Psoas muscle (tissue), 8 donors: ENCODE measurements around the gene DDAH1. TPM values are rescaled to one million over a fixed set of nuclear protein-coding genes. Genes with fewer than 3 reads are reported as not detected.
A peak's percentile ranks its signal among the peaks of the same experiment; 100 is the strongest.

ENCODE experiments used
- ATAC-seq, 4 donors: fragments of 200-7000 bp; cut with Tn5 transposase; one replicate each; pipeline ENCODE4 v1.9.1; 2020; ENCODE audit warnings: moderate library complexity in 3 of 4, mild to moderate bottlenecking in 2 of 4
- DNase-seq, 2 donors: peaks; one replicate each; pipeline ENCODE4 v3.0.0-alpha.2; 2020
- H3K27ac ChIP-seq: fragments of 200-600 bp; one replicate; pipeline ENCODE4 v1.8.0; 2022
- H3K27me3 ChIP-seq, 3 donors: fragments of 200-600 bp in 1 of 3; one replicate each; pipeline versions ENCODE4 v1.6.1 to v1.8.0; 2013 to 2022; ENCODE audit warnings: low read length in 2 of 3, mild to moderate bottlenecking in 2 of 3, moderate library complexity in 1 of 3; ENCODE audit not compliant: insufficient read depth in 3 of 3
- H3K36me3 ChIP-seq, 2 donors: fragments of 200-600 bp in 1 of 2; one replicate each; pipeline versions ENCODE4 v1.6.1 to v1.8.0; 2013 to 2022; ENCODE audit warnings: low read depth in 1 of 2, mild to moderate bottlenecking in 1 of 2, moderate library complexity in 1 of 2; ENCODE audit not compliant: insufficient read depth in 1 of 2
- H3K4me1 ChIP-seq: fragments of 200-600 bp; one replicate; pipeline ENCODE4 v1.8.0; 2022
- H3K4me3 ChIP-seq: fragments of 200-600 bp; one replicate; pipeline ENCODE4 v1.8.0; 2022; ENCODE audit warnings: mild to moderate bottlenecking
- H3K9me3 ChIP-seq: fragments of 200-600 bp; one replicate; pipeline ENCODE4 v1.8.0; 2022
- WGBS, 3 donors: extraction: QIAGEN DNeasy Blood & Tissue Kit; methylation state at CpG; one replicate each; pipeline versions ENCODE4 v1.1.6 to v1.1.7; 2013; 5-methylcytosine and 5-hydroxymethylcytosine counted together
- intact Hi-C, 2 donors: fragments of 100-400 bp; cut with DNase I; formaldehyde crosslinking; loops; one replicate each; pipeline versions ENCODE4 v1.11.0 to v1.14.2; 2022
- polyA plus RNA-seq, 3 donors: library from polyadenylated mRNA; stranded (reverse); fragments of 200-250 nt; gene quantifications; one replicate each; pipeline ENCODE4 v1.2.3, GENCODE V29; 2013
- total RNA-seq, 4 donors: library from RNA; stranded (reverse); fragmentation: NEBNext Ultra II Directional in 2 of 4; extraction: Animal tissue kit (Norgen Biotek cat#: 25700) in 2 of 4; gene quantifications; one replicate each; pipeline versions ENCODE4 v1.2.1 to v1.2.4, GENCODE V29; 2021 to 2023
- TF ChIP-seq, protein P1 (sequence below): fragments of 200-600 bp; IDR thresholded peaks from one replicate; pipeline ENCODE4 v1.8.0; 2022; ENCODE audit warnings: antibody characterized with exemption
- donor health status: healthy with polysubstance abuse.
- donor health status: DM: no; HTN: no; CAD: no; lungs with moderate emphysema.
- donor health status: Bipolar disorder and iron deficiency.
- donor health status: healthy.
- donor health status: DM: yes; HTN: yes; CAD: no.
- donor health status: DM: no; HTN: no; CAD: no.
- donor health status: DM: no; HTN: no; CAD: no.
- donor health status: DM: yes; HTN: yes; CAD: no.

DDAH1 gene
- total and polyA plus RNA-seq, 7 donors, result 2.1 to 53.6 (median 8.2) TPM

DNA sequence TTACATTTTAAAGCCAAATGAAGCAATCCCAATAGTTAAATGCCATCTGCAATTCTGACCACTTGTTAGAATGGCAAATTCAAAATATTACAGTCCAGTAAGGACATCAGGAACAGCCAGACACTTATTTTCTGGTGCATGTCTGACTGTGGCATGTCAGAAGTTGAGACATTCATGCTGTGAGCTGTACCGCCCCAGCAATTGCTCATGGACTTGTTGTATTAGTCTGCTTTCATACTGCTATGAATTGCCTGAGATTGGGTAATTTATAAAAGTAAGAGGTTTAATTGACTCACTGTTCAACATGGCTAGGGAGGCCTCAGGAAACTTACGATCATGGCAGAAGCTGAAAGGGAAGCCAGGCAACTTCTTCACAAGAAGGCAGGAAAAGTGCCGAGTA, 19.1 kb downstream of the DDAH1 start:
- 91 to 94% (median 91%) methylated on average over 3 of the region's 3 CpGs for WGBS, 3 donors

DNA sequence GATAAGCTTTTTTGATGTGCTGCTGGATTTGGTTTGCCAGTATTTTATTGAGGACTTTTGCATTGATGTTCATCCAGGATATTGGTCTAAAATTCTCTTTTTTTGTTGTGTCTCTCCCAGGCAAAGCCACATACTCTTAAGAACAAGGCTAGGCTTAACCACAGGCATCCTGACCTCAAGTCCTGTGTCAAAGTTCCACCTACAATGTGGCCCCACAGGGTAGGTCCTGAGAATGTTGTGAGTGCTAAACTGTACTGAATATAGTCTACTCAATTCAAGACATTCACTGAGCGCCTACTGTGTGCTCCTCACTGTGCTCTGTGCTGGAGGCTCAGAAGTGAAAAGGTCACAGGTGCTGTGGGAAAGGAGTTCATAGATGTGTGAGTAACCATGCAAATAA, 20.6 kb downstream of the DDAH1 start:
- TF ChIP-seq, protein P1, sequence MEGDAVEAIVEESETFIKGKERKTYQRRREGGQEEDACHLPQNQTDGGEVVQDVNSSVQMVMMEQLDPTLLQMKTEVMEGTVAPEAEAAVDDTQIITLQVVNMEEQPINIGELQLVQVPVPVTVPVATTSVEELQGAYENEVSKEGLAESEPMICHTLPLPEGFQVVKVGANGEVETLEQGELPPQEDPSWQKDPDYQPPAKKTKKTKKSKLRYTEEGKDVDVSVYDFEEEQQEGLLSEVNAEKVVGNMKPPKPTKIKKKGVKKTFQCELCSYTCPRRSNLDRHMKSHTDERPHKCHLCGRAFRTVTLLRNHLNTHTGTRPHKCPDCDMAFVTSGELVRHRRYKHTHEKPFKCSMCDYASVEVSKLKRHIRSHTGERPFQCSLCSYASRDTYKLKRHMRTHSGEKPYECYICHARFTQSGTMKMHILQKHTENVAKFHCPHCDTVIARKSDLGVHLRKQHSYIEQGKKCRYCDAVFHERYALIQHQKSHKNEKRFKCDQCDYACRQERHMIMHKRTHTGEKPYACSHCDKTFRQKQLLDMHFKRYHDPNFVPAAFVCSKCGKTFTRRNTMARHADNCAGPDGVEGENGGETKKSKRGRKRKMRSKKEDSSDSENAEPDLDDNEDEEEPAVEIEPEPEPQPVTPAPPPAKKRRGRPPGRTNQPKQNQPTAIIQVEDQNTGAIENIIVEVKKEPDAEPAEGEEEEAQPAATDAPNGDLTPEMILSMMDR, result no peak
- Histone ChIP-seq H3K4me1 (peaks cover 12% of the 10 kb centered on the region), H3K27ac (no peak overlapping the region), H3K27me3 (no peaks in the 10 kb centered on the region), H3K4me3 (no peak overlapping the region), H3K9me3 (no peaks in the 10 kb centered on the region), H3K36me3 (no peaks in the 10 kb centered on the region)
- intact Hi-C loops, result no loop called here
- DNase-seq (no peak), ATAC-seq (no peak)
- 95 to 100% (median 98%) methylated on average over 1 of the region's 1 CpG for WGBS, 3 donors

More for the DNA sequence above, 19.1 kb downstream of the DDAH1 start:
- H3K36me3 ChIP-seq, result no peaks in the 10 kb centered on the region
- no peak overlapping the region for H3K4me3 ChIP-seq
- H3K27ac ChIP-seq, result no peak overlapping the region
- TF ChIP-seq, protein P1, result no peak
- H3K9me3 ChIP-seq, result no peaks in the 10 kb centered on the region
- intact Hi-C loops, result no loop called here
- peaks cover 14% of the 10 kb centered on the region for H3K4me1 ChIP-seq
- H3K27me3 ChIP-seq, result no peaks in the 10 kb centered on the region
- DNase-seq, result no peak
- ATAC-seq, result no peak

DNA sequence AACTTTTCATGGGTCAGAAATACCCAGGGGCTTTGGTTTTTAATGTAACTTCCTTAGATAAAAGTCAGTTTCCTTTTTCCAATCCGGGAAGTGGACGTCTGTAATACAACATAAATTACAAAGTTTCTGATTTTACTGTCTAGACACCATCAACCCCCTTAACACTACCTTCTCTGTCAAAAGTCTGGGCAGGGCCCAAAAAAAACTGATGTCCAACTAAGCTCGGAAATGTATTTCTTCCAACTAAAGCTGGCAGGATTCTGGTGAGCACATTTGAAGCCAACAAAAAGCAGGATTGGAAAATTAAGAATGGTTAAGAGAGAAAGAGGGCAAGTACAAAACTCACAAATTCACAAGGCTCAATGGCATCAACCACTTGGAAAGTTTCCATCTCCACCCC, 24.3 kb downstream of the DDAH1 start:
- DNase-seq (no peak), ATAC-seq (no peak)
- Histone ChIP-seq H3K27me3 (no peaks in the 10 kb centered on the region), H3K36me3 (no peaks in the 10 kb centered on the region), H3K27ac (no peak overlapping the region), H3K4me1 (peaks cover 8% of the 10 kb centered on the region), H3K4me3 (no peak overlapping the region), H3K9me3 (no peaks in the 10 kb centered on the region)
- TF ChIP-seq, protein P1, result no peak
- 20 to 33% (median 24%) methylated on average over 3 of the region's 3 CpGs for WGBS, 3 donors
- intact Hi-C loops, result no loop called here

DNA sequence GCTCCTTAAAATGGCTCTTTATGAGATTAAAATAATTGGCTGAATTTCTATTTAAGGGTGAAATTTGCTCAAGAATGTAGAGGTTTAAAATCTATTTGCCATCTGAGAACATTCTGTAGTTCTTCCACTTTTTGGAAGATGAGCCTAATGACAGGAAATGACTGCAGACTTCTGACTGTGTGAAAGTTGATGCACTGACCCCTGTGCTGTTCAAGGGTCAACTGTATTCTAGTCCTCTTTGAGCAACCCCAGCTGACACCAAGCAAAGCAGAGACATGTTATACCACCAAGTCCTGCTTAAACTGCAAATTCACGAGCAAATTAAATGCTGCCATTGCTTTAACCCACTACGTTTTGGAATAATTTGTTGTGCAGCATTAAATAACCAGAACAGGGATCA, 26.6 kb downstream of the DDAH1 start:
- no peak for DNase-seq
- intact Hi-C loops, result no loop called here

DNA sequence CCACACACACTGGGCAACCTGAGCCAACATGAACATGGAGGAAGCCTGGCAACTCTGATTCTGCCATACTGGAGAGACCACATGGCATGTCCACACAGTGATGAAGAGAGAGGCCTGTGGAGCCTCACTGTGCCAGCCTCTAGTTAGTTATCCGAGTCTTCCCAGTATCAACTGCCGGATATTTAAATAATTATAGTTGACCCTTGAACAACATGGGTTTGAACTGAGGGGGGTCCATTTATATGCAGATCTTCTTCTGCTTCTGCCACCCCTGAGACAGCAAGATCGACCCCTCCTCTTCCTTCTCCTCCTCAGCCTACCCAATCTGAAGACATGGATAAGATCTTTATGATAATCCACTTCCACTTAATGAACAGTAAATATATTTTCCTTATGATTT, 27.8 kb downstream of the DDAH1 start:
- ATAC-seq, result no peak
- no peak overlapping the region for H3K4me3 ChIP-seq

More for the DNA sequence above, 26.6 kb downstream of the DDAH1 start:
- TF ChIP-seq, protein P1, result no peak
- Histone ChIP-seq H3K9me3 (no peaks in the 10 kb centered on the region), H3K4me3 (no peak overlapping the region), H3K27ac (no peak overlapping the region), H3K4me1 (peaks cover 8% of the 10 kb centered on the region), H3K36me3 (no peaks in the 10 kb centered on the region), H3K27me3 (no peaks in the 10 kb centered on the region)
- 14 to 30% (median 20%) methylated on average over 2 of the region's 2 CpGs for WGBS, 3 donors
- ATAC-seq, result peak in 2 of 4 donors; percentile 66 to 72

More for the DNA sequence above, 27.8 kb downstream of the DDAH1 start:
- Histone ChIP-seq H3K36me3 (no peaks in the 10 kb centered on the region), H3K9me3 (no peaks in the 10 kb centered on the region), H3K27me3 (no peaks in the 10 kb centered on the region), H3K27ac (no peak overlapping the region), H3K4me1 (peaks cover 8% of the 10 kb centered on the region)
- 91 to 95% (median 93%) methylated on average over 3 of the region's 3 CpGs for WGBS, 3 donors
- TF ChIP-seq, protein P1, result no peak
- DNase-seq, result no peak
- intact Hi-C loops, result no loop called here
